ENCODE data around the gene DHRS13.
A peak's percentile ranks its signal among the peaks of the same experiment; 100 is the strongest.
"Not testable (repeated sequence)": the region's sequence is repeated elsewhere in the genome, so short reads cannot be mapped to it uniquely, and the experiment has no call there.

Gene DHRS13

DNA sequence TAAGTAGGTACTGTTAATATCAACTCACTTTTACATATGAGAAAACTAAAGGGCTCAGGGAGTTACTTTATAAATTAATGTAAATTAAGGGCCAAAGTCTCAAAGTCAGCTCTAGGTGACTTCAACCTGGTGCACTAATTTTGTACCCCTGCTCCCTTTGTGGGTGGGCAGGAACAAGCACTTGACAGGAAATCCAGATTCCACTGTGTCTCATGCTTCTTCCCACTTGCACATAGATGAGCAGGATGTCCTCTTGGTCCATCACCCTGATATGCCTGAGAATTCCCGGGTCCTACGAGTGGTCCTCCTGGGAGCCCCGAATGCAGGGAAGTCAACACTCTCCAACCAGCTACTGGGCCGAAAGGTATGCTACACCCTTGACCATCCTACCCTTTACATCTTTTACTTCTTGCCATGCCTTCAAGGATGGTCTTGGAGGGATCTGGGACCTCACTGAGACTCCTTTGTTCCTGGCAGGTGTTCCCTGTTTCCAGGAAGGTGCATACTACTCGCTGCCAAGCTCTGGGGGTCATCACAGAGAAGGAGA is 46.8 kb downstream of the DHRS13 start:
- Histone ChIP-seq H3K4me1 (ENCODE audit: control insufficient read depth, insufficient read depth, low read length) (no peaks in the 10 kb centered on the region), H3K9me3 (ENCODE audit: control insufficient read depth, insufficient read depth, low read length) (no peaks in the 10 kb centered on the region), H3K27ac (ENCODE audit: low read length) (no peak overlapping the region), H3K4me3 (ENCODE audit: low read length) (no peak overlapping the region), H3K27me3 (ENCODE audit: control insufficient read depth, insufficient read depth, low read length) (no peaks in the 10 kb centered on the region), H3K36me3 (ENCODE audit: control insufficient read depth, insufficient read depth, low read length) (peaks cover 21% of the 10 kb centered on the region; the same call in 1 of the 2 replicates)
- DNase-seq (ENCODE audit: low read depth, low spot score): no peak
- WGBS (ENCODE audit: insufficient coverage, insufficient read length): no CpG with 5 or more reads among the region's 5 CpGs

DNA sequence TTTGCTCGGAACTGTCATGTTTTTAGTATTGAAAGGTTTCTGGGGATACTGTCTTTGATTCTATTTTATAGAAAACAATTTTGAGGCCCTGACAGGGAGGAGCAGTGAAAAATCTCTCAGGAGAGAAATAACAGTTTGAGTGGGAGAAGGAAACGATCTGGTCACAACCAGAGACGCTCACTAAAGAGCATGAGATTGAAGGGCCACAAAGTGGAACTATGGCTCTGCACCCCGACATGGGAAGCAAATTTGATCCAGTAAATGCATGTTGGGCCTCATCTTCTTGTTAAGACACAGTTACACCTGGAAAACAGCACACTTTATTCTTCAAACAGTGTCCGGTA is 47.6 kb downstream of the DHRS13 start:
- no CpG with 5 or more reads among the region's 5 CpGs for WGBS (ENCODE audit: insufficient coverage, insufficient read length)
- Histone ChIP-seq H3K36me3 (ENCODE audit: control insufficient read depth, insufficient read depth, low read length) (peaks cover 18% of the 10 kb centered on the region; the same call in 1 of the 2 replicates), H3K4me3 (ENCODE audit: low read length) (peak overlapping the region; percentile 91), H3K27me3 (ENCODE audit: control insufficient read depth, insufficient read depth, low read length) (no peaks in the 10 kb centered on the region), H3K9me3 (ENCODE audit: control insufficient read depth, insufficient read depth, low read length) (no peaks in the 10 kb centered on the region), H3K4me1 (ENCODE audit: control insufficient read depth, insufficient read depth, low read length) (no peaks in the 10 kb centered on the region), H3K27ac (ENCODE audit: low read length) (no peak overlapping the region)
- DNase-seq (ENCODE audit: low read depth, low spot score): no peak

DNA sequence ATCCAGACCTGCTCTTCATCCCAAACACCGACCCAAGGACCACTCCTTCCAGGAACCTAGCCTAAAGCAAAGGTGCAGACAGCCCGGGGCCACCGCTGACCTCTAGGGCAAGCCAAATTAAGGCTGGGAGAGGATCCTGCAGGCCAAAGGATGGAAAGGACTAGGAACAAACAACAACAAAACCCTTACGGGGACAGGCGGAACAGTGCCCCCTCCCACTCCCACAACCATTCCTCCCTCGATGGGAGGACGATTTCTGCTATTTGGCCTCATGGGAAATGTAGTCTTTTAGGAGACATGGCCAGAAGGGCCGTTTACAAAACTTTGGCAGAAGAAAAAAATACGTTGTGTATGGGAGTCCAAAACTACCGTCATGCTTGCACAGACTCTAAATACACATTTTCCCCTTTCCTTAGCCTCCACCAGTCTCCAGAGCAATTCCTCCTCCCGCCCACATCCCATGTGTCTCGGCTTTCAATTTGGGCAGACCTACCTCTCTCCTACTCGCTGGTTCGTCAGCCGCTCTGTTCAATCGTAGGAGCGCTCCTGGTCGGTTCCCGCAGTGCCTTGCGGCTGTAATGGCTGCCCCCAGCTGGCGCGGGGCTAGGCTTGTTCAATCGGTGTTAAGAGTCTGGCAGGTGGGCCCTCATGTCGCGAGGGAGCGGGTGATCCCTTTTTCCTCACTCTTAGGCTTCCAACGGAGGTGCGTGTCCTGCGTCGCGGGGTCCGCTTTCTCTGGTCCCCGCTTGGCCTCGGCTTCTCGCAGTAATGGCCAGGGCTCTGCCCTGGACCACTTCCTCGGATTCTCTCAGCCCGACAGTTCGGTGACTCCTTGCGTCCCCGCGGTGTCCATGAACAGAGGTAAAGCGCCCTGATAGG is 48.2 kb downstream of the DHRS13 start, which contains the start of gene ERAL1:
Gene ERAL1 (plus strand): TSS at position 560 of the 879 bp plus-strand sequence. CDS start 19 bp downstream, at position 579.
- no CpG with 5 or more reads among the region's 42 CpGs for WGBS (ENCODE audit: insufficient coverage, insufficient read length)
- Histone ChIP-seq H3K27me3 (ENCODE audit: control insufficient read depth, insufficient read depth, low read length) (no peaks in the 10 kb centered on the region), H3K4me1 (ENCODE audit: control insufficient read depth, insufficient read depth, low read length) (no peaks in the 10 kb centered on the region), H3K27ac (ENCODE audit: low read length) (no peak within 1 kb of the TSS), H3K4me3 (ENCODE audit: low read length) (peak within 1 kb of the TSS; percentile 91), H3K36me3 (ENCODE audit: control insufficient read depth, insufficient read depth, low read length) (peaks cover 17% of the 10 kb centered on the region; the same call in 1 of the 2 replicates), H3K9me3 (ENCODE audit: control insufficient read depth, insufficient read depth, low read length) (no peaks in the 10 kb centered on the region)
- DNase-seq (ENCODE audit: low read depth, low spot score): peak; percentile 79

- Histone ChIP-seq H3K4me3 (ENCODE audit: low read length) (no peak overlapping the region), H3K27ac (ENCODE audit: low read length) (no peak overlapping the region), H3K9me3 (ENCODE audit: control insufficient read depth, insufficient read depth, low read length) (no peaks in the 10 kb centered on the region), H3K36me3 (ENCODE audit: control insufficient read depth, insufficient read depth, low read length) (peaks cover 9% of the 10 kb centered on the region; the same call in 1 of the 2 replicates), H3K27me3 (ENCODE audit: control insufficient read depth, insufficient read depth, low read length) (no peaks in the 10 kb centered on the region), H3K4me1 (ENCODE audit: control insufficient read depth, insufficient read depth, low read length) (no peaks in the 10 kb centered on the region)
- DNase-seq (ENCODE audit: low read depth, low spot score): no peak
- WGBS (ENCODE audit: insufficient coverage, insufficient read length): no CpG with 5 or more reads among the region's 2 CpGs
These were observed 49.6 kb downstream of the DHRS13 start for GRCh38 chr17:28853295-28853694.

DNA sequence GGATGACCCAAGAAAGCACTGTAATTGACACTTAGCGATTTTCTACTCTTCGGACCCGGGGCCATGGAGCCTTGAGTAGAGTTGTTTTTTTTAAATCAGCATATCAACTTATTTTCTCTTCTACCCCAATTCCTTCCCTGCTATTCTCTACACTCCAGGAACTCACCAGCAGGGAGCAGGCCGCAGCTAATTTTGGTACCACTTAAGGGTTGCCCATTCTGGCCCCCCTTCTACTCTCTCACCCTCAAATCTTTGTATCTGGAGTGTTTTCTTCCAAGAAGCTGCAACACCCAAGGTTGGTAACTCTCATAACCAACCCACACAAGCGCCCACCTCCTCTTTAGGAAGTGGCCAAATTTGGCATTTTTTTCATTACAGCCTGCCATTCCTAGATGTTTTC is 53.6 kb downstream of the DHRS13 start:
- Histone ChIP-seq H3K27me3 (ENCODE audit: control insufficient read depth, insufficient read depth, low read length) (no peaks in the 10 kb centered on the region), H3K4me1 (ENCODE audit: control insufficient read depth, insufficient read depth, low read length) (no peaks in the 10 kb centered on the region), H3K9me3 (ENCODE audit: control insufficient read depth, insufficient read depth, low read length) (no peaks in the 10 kb centered on the region), H3K4me3 (ENCODE audit: low read length) (no peak overlapping the region), H3K36me3 (ENCODE audit: control insufficient read depth, insufficient read depth, low read length) (no peaks in the 10 kb centered on the region), H3K27ac (ENCODE audit: low read length) (no peak overlapping the region)
- no CpG with 5 or more reads among the region's 5 CpGs for WGBS (ENCODE audit: insufficient coverage, insufficient read length)
- DNase-seq (ENCODE audit: low read depth, low spot score): no peak

GRCh38 chr17:28848667-28849066 is 54.2 kb downstream of the DHRS13 start:
- WGBS (ENCODE audit: insufficient coverage, insufficient read length): no CpG with 5 or more reads among the region's 15 CpGs
- not testable (repeated sequence) for H3K4me3 ChIP-seq (ENCODE audit: low read length); DNase-seq (ENCODE audit: low read depth, low spot score); H3K4me1 ChIP-seq (ENCODE audit: control insufficient read depth, insufficient read depth, low read length); H3K36me3 ChIP-seq (ENCODE audit: control insufficient read depth, insufficient read depth, low read length); H3K27ac ChIP-seq (ENCODE audit: low read length); H3K9me3 ChIP-seq (ENCODE audit: control insufficient read depth, insufficient read depth, low read length); H3K27me3 ChIP-seq (ENCODE audit: control insufficient read depth, insufficient read depth, low read length)

All from iPS DF 6.9 (cell line).